GM12878 (cell line): Measurements from ENCODE around the gene SUPT3H.

Experiments used
- CTCF ChIP-seq, 3 experiments: IDR thresholded peaks in 2 of 3; conservative IDR thresholded peaks in 1 of 3; 2 replicates each; pipeline ENCODE4 v1.5.1; 2011; ENCODE audit warnings: low read depth in 3 of 3, low read length in 3 of 3, mild to moderate bottlenecking in 3 of 3, control low read depth in 2 of 3, moderate library complexity in 2 of 3, inconsistent platforms in 1 of 3, mixed read lengths in 1 of 3; ENCODE audit not compliant: control insufficient read depth in 2 of 3, insufficient read depth in 1 of 3; ENCODE audit errors: extremely low read depth in 1 of 3
- ZBTB11 ChIP-seq: fragments of 450-650 bp; formaldehyde crosslinking; IDR thresholded peaks from 2 replicates; pipeline ENCODE4 v1.5.0; 2022; ENCODE audit warnings: mild to moderate bottlenecking, missing genetic modification characterization

- TF ChIP-seq ZBTB11 (CRISPR knock-in tag): no peak
- TF ChIP-seq CTCF (IDR thresholded peaks at IDR 0.05 in 2 of 3, conservative IDR thresholded peaks at IDR 0.05 in 1 of 3; ENCODE audit: control insufficient read depth in 2 of 3, extremely low read depth in 1 of 3, insufficient read depth in 1 of 3, low read depth in 3 of 3, low read length in 3 of 3): no peak
Observed at GRCh38 chr6:44940367-44940766, 437.4 kb downstream of the SUPT3H start.
